Gastroesophageal sphincter (tissue), 4 donors: ENCODE measurements around the gene IL27RA. TPM values are rescaled to one million over a fixed set of nuclear protein-coding genes. Genes with fewer than 3 reads are reported as not detected.
"Not testable (repeated sequence)": the region's sequence is repeated elsewhere in the genome, so short reads cannot be mapped to it uniquely, and the experiment has no call there.

Experiments used
- ATAC-seq: fragments of 150-250 bp; one replicate; pipeline ENCODE4 v1.9.1; 2016; ENCODE audit warnings: mild to moderate bottlenecking, moderate library complexity
- H3K27ac ChIP-seq, 4 donors: fragments of 200-600 bp; sonication (generic) in 3 of 4; 1 replicate in 3 of 4; 2 replicates in 1 of 4; pipeline ENCODE4 v1.5.1; 2016 to 2019
- H3K27me3 ChIP-seq: fragments of 200-600 bp; sonication (generic); one replicate; pipeline ENCODE4 v1.5.1; 2019
- H3K36me3 ChIP-seq, 2 donors: fragments of 200-600 bp; sonication (generic); one replicate each; pipeline ENCODE4 v1.5.1; 2019; ENCODE audit warnings: control low read depth in 1 of 2
- H3K4me1 ChIP-seq, 3 donors: fragments of 200-600 bp; sonication (generic); 1 replicate in 2 of 3; 2 replicates in 1 of 3; pipeline ENCODE4 v1.5.1; 2016 to 2019; ENCODE audit warnings: control low read depth in 2 of 3
- H3K4me3 ChIP-seq, 2 donors: fragments of 200-600 bp; sonication (generic); one replicate each; pipeline ENCODE4 v1.5.1; 2019; ENCODE audit warnings: mild to moderate bottlenecking in 1 of 2, moderate library complexity in 1 of 2
- H3K9me3 ChIP-seq, 3 donors: fragments of 200-600 bp; sonication (generic); one replicate each; pipeline ENCODE4 v1.5.1; 2017 to 2019; ENCODE audit warnings: control low read depth in 2 of 3
- CTCF ChIP-seq, 4 experiments: fragments of 200-600 bp in 2 of 4; fragments of 450-650 bp in 2 of 4; sonication (generic) in 1 of 4; IDR thresholded peaks; one replicate each; pipeline ENCODE4 v1.5.1; 2017 to 2019; ENCODE audit warnings: antibody characterized with exemption in 4 of 4, mild to moderate bottlenecking in 2 of 4, moderate library complexity in 2 of 4
- EP300 ChIP-seq: sonication (generic); formaldehyde crosslinking; IDR thresholded peaks from one replicate; pipeline ENCODE4 v1.6.1; 2017; ENCODE audit warnings: antibody characterized with exemption, mild to moderate bottlenecking
- POLR2A ChIP-seq, 2 donors: fragments of 450-650 bp; IDR thresholded peaks; one replicate each; pipeline ENCODE4 v1.6.1; 2017; ENCODE audit warnings: antibody characterized with exemption in 2 of 2, mild to moderate bottlenecking in 2 of 2, moderate library complexity in 1 of 2
- POLR2AphosphoS5 ChIP-seq: sonication (generic); formaldehyde crosslinking; IDR thresholded peaks from one replicate; pipeline ENCODE4 v1.6.1; 2017; ENCODE audit warnings: antibody characterized with exemption
- WGBS, 2 donors: methylation state at CpG; one replicate each; pipeline ENCODE4 v1.1.5; 2018; ENCODE audit warnings: low coverage in 1 of 2; 5-methylcytosine and 5-hydroxymethylcytosine counted together
- total RNA-seq, 4 donors: library from RNA; depleted of rRNA; stranded (reverse); fragments of >200 nt; gene quantifications; one replicate each; pipeline ENCODE4 v1.1.0, GENCODE V29; 2016

Gene IL27RA
- total RNA-seq, 4 donors from 2014 or later = 1.1 to 5.4 (median 3.1) TPM

GRCh38 chr19:14042659-14043608 lies 11.4 kb downstream of the IL27RA start:
- not testable (repeated sequence) for H3K4me3 ChIP-seq, H3K4me1 ChIP-seq, H3K27me3 ChIP-seq, H3K36me3 ChIP-seq, H3K9me3 ChIP-seq, H3K27ac ChIP-seq
- TF ChIP-seq CTCF (IDR thresholded peaks at IDR 0.05) = peak in 3 of 4 experiments; percentile 41 to 51 (median 47)
- WGBS, 2 donors = 48 to 58% methylated on average over 6 to 10 of the region's 19 CpGs
- peak; percentile 71 for ATAC-seq

- not testable (repeated sequence) for H3K27me3 ChIP-seq, H3K9me3 ChIP-seq, H3K4me1 ChIP-seq, ATAC-seq, H3K27ac ChIP-seq, H3K36me3 ChIP-seq, H3K4me3 ChIP-seq
- 93 to 100% methylated on average over 1 to 3 of the region's 10 CpGs for WGBS, 2 donors
Observed at GRCh38 chr19:14047866-14048265, 16.3 kb downstream of the IL27RA start.

GRCh38 chr19:14048443-14049153 lies 17.0 kb downstream of the IL27RA start:
- no peaks in the 10 kb centered on the region for H3K27me3 ChIP-seq
- H3K27ac ChIP-seq = no peak overlapping the region
- H3K36me3 ChIP-seq = peaks cover 0 to 7% of the 10 kb centered on the region in 2 donors
- TF ChIP-seq EP300 (no peak), POLR2A (IDR thresholded peaks at IDR 0.05) (no peak), POLR2AphosphoS5 (no peak), CTCF (IDR thresholded peaks at IDR 0.05) (peak in 3 of 4 experiments; percentile 28 to 74 (median 53))
- no peak for ATAC-seq
- 68% methylated on average over 5 of the region's 8 CpGs; no CpG with 5 or more reads in 1 of the 2 donors for WGBS, 2 donors
- no peak overlapping the region for H3K4me3 ChIP-seq
- H3K4me1 ChIP-seq = no peaks in the 10 kb centered on the region
- peaks cover 0 to 9% (median 0%) of the 10 kb centered on the region in 3 donors for H3K9me3 ChIP-seq

GRCh38 chr19:14050512-14050911 lies 18.9 kb downstream of the IL27RA start:
- H3K27me3 ChIP-seq = no peaks in the 10 kb centered on the region
- no peak overlapping the region for H3K27ac ChIP-seq
- no peak for ATAC-seq
- peaks cover 0 to 9% (median 0%) of the 10 kb centered on the region in 3 donors for H3K9me3 ChIP-seq
- no peaks in the 10 kb centered on the region for H3K4me1 ChIP-seq
- no peak for TF ChIP-seq POLR2A (IDR thresholded peaks at IDR 0.05)
- no peak for TF ChIP-seq EP300
- TF ChIP-seq POLR2AphosphoS5 = no peak
- no peak for TF ChIP-seq CTCF (IDR thresholded peaks at IDR 0.05)
- no peak overlapping the region for H3K4me3 ChIP-seq
- H3K36me3 ChIP-seq = peaks cover 0 to 7% of the 10 kb centered on the region in 2 donors
- 94% methylated on average over 2 of the region's 4 CpGs; no CpG with 5 or more reads in 1 of the 2 donors for WGBS, 2 donors

- H3K4me3 ChIP-seq, H3K4me1 ChIP-seq, H3K36me3 ChIP-seq, ATAC-seq, H3K27me3 ChIP-seq, H3K27ac ChIP-seq, H3K9me3 ChIP-seq: not testable (repeated sequence)
- whole genome bisulfite sequencing, 2 donors = 98% methylated on average over 8 of the region's 11 CpGs; no CpG with 5 or more reads in 1 of the 2 donors
Observed at GRCh38 chr19:14050961-14051360, 19.4 kb downstream of the IL27RA start.
